ENCODE results near the gene PNPLA8.
"Not testable (repeated sequence)": the region's sequence is repeated elsewhere in the genome, so short reads cannot be mapped to it uniquely, and the experiment has no call there.

PNPLA8 gene

DNA sequence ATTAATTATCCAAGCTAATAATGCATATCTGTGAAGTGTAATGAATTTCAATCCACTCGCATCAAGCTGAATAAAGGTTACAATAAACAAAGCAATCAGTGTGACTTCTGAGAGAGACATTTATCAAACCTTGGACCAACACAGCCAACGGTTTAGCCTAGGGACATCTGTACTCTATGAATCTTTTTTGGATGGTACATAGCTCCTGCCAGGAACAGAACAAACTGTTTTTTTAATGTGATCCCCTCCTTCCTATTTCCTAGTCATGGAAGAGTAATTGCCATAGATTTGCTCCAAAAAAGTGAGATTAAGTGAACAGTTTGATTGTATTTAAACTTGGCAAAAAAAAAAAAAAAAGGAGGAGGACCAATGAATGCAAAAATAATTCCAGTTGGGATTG, 58.5 kb downstream of the PNPLA8 start:
- TF ChIP-seq, protein P1, sequence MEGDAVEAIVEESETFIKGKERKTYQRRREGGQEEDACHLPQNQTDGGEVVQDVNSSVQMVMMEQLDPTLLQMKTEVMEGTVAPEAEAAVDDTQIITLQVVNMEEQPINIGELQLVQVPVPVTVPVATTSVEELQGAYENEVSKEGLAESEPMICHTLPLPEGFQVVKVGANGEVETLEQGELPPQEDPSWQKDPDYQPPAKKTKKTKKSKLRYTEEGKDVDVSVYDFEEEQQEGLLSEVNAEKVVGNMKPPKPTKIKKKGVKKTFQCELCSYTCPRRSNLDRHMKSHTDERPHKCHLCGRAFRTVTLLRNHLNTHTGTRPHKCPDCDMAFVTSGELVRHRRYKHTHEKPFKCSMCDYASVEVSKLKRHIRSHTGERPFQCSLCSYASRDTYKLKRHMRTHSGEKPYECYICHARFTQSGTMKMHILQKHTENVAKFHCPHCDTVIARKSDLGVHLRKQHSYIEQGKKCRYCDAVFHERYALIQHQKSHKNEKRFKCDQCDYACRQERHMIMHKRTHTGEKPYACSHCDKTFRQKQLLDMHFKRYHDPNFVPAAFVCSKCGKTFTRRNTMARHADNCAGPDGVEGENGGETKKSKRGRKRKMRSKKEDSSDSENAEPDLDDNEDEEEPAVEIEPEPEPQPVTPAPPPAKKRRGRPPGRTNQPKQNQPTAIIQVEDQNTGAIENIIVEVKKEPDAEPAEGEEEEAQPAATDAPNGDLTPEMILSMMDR (conservative IDR thresholded peaks at IDR 0.05; ENCODE audit: low read depth, low read length): no peak
- no peak overlapping the region for H3K4me3 ChIP-seq (IDR thresholded peaks at IDR 0.05; ENCODE audit: insufficient read depth, low read depth, low read length)
- H3K4me1 ChIP-seq (ENCODE audit: low read depth, poor library complexity, severe bottlenecking): peaks cover 8% of the 10 kb centered on the region
- no peaks in the 10 kb centered on the region for H4K20me1 ChIP-seq (ENCODE audit: insufficient read depth)
- H3K36me3 ChIP-seq (ENCODE audit: insufficient read depth): no peaks in the 10 kb centered on the region
- no peaks in the 10 kb centered on the region for H3K27me3 ChIP-seq (ENCODE audit: insufficient read depth, low read depth)
- no peak overlapping the region for H3K4me2 ChIP-seq
- H3K9ac ChIP-seq: no peak overlapping the region
- no peaks in the 10 kb centered on the region for H3K79me2 ChIP-seq (ENCODE audit: insufficient read depth, low read depth)
- no peak overlapping the region for H3K27ac ChIP-seq
- no peak overlapping the region for H2AFZ ChIP-seq (ENCODE audit: low read depth)

DNA sequence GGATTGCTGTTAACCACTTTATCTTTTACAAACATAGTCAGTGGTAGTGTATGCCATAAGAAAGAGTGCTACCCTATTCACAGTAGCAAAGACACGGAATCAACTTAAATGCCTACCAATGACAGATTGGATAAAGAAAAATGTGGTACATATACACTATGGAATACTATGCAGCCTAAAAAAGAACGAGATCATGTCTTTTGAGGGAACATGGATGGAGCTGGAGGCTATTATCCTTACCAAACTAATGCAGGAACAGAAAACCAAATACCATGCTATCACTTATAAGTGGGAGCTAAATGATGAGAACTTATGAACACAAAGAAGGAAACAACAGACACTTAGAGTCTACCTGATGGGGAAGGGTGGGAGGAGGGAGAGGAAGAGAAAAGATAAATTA, 59.6 kb downstream of the PNPLA8 start:
- not testable (repeated sequence) for H2AFZ ChIP-seq (ENCODE audit: low read depth); H3K27ac ChIP-seq; H3K36me3 ChIP-seq (ENCODE audit: insufficient read depth); H4K20me1 ChIP-seq (ENCODE audit: insufficient read depth); H3K79me2 ChIP-seq (ENCODE audit: insufficient read depth, low read depth); H3K9ac ChIP-seq; H3K4me3 ChIP-seq (IDR thresholded peaks at IDR 0.05; ENCODE audit: insufficient read depth, low read depth, low read length); H3K4me1 ChIP-seq (ENCODE audit: low read depth, poor library complexity, severe bottlenecking); H3K27me3 ChIP-seq (ENCODE audit: insufficient read depth, low read depth); H3K4me2 ChIP-seq

DNA sequence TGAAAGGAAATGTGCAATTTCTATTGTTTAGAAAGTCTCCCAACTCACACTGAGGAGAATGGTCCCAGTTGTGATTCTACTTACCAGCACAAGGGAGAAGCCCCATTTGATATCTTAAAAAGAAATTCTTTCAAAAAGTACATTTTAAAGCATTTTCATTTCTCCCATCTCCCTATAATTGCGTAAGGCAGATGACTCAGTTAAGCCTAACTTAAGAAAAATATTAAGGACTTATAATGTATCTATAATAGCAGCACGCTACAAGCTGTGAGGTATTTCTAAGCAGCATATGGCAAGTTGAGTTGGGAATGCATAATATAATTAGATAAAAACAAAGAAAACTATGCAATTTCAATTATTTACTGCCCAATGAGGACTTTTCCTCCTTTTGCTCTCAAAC, 61.2 kb downstream of the PNPLA8 start:
- Histone ChIP-seq H3K4me3 (IDR thresholded peaks at IDR 0.05; ENCODE audit: insufficient read depth, low read depth, low read length) (no peak overlapping the region), H3K27me3 (ENCODE audit: insufficient read depth, low read depth) (no peaks in the 10 kb centered on the region), H2AFZ (ENCODE audit: low read depth) (no peak overlapping the region), H3K9ac (no peak overlapping the region), H4K20me1 (ENCODE audit: insufficient read depth) (no peaks in the 10 kb centered on the region), H3K27ac (no peak overlapping the region), H3K79me2 (ENCODE audit: insufficient read depth, low read depth) (no peaks in the 10 kb centered on the region), H3K4me2 (no peak overlapping the region), H3K36me3 (ENCODE audit: insufficient read depth) (no peaks in the 10 kb centered on the region), H3K4me1 (ENCODE audit: low read depth, poor library complexity, severe bottlenecking) (peaks cover 15% of the 10 kb centered on the region)
- TF ChIP-seq, protein P1 (conservative IDR thresholded peaks at IDR 0.05; ENCODE audit: low read depth, low read length): no peak

DNA sequence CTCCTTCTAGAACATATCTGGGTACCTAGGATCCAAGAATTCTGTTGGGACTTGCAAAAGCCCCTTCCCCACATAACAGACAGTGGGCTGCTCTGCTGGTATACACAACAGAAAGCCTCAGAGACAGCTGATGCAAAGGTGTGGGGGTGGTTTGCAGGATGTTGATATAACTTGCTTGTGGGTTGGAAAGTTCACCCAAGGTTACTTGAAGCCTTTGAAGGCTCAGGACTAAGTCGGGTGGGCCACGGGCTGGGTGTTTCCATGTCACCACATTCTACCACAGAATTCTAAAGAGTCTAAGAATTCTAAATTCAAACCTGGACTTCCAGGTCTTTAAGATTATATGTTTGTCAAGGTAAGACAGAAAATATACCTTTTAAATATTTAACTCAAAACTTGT, 62.3 kb downstream of the PNPLA8 start:
- no peak overlapping the region for H2AFZ ChIP-seq (ENCODE audit: low read depth)
- H3K4me3 ChIP-seq (IDR thresholded peaks at IDR 0.05; ENCODE audit: insufficient read depth, low read depth, low read length): no peak overlapping the region
- no peaks in the 10 kb centered on the region for H4K20me1 ChIP-seq (ENCODE audit: insufficient read depth)
- TF ChIP-seq, protein P1 (conservative IDR thresholded peaks at IDR 0.05; ENCODE audit: low read depth, low read length): no peak
- no peaks in the 10 kb centered on the region for H3K79me2 ChIP-seq (ENCODE audit: insufficient read depth, low read depth)
- peaks cover 20% of the 10 kb centered on the region for H3K4me1 ChIP-seq (ENCODE audit: low read depth, poor library complexity, severe bottlenecking)
- H3K27ac ChIP-seq: no peak overlapping the region
- H3K9ac ChIP-seq: no peak overlapping the region
- no peaks in the 10 kb centered on the region for H3K36me3 ChIP-seq (ENCODE audit: insufficient read depth)
- H3K4me2 ChIP-seq: no peak overlapping the region
- H3K27me3 ChIP-seq (ENCODE audit: insufficient read depth, low read depth): no peaks in the 10 kb centered on the region

DNA sequence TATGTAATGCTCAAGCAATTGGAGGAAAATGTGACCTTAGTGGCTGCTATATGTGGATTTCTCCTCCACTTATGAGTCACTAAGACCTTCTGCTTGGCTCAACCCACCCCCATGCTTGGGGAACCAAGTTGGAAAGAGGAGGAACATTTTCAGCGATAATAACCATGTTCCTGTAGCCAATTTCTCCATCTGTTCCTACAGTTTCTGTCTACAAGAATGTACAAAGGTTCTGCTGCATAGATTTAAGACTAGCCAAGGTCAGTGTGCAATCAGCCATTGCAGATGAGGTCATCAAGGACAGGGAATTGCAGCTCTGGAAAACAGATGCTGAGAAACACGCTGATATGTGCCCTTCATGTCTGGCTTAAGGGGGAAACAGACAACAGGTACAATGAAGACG, 64.1 kb downstream of the PNPLA8 start:
- Histone ChIP-seq H3K4me2 (no peak overlapping the region), H3K9ac (no peak overlapping the region), H3K36me3 (ENCODE audit: insufficient read depth) (no peaks in the 10 kb centered on the region), H3K79me2 (ENCODE audit: insufficient read depth, low read depth) (no peaks in the 10 kb centered on the region), H3K4me1 (ENCODE audit: low read depth, poor library complexity, severe bottlenecking) (peaks cover 22% of the 10 kb centered on the region), H3K27me3 (ENCODE audit: insufficient read depth, low read depth) (no peaks in the 10 kb centered on the region), H4K20me1 (ENCODE audit: insufficient read depth) (no peaks in the 10 kb centered on the region), H2AFZ (ENCODE audit: low read depth) (no peak overlapping the region), H3K4me3 (IDR thresholded peaks at IDR 0.05; ENCODE audit: insufficient read depth, low read depth, low read length) (no peak overlapping the region), H3K27ac (no peak overlapping the region)
- TF ChIP-seq, protein P1 (conservative IDR thresholded peaks at IDR 0.05; ENCODE audit: low read depth, low read length): no peak

Measured in KMS-11 (cell line).